Right lung (tissue), 10 donors: ENCODE data around the gene KRT38. TPM values are rescaled to one million over a fixed set of nuclear protein-coding genes. Genes with fewer than 3 reads are reported as not detected.

Experiments used
- DNase-seq, 2 donors: peaks; one replicate each; pipeline ENCODE4 v3.0.0-alpha.2; 2013
- long read RNA-seq, 8 donors: transcript quantifications; one replicate each; lab custom pipeline, GENCODE V29; 2026
- polyA plus RNA-seq, 5 donors: library from polyadenylated mRNA; unstranded; fragments of 120-200 nt; gene quantifications; one replicate each; pipeline versions ENCODE4 v1.2.1 to v1.2.3, GENCODE V29; 2013; ENCODE audit warnings: inconsistent platforms in 1 of 5, low replicate concordance in 1 of 5; ENCODE audit not compliant: insufficient read length in 5 of 5, insufficient read depth in 1 of 5

KRT38 gene
- not detected for polyA plus RNA-seq
- long read RNA-seq, donor 1, result 0 reads
- long read RNA-seq, donor 2, result 0 reads
- long read RNA-seq, donor 3, result 0 reads
- long read RNA-seq, donor 4, result 0 reads
- long read RNA-seq, donor 5, result 0 reads
- long read RNA-seq, donor 6, result 0 reads
- long read RNA-seq, donor 7, result 0 reads
- long read RNA-seq, donor 8, result 0 reads

GRCh38 chr17:41440531-41441033 is at the start of gene KRT38:
KRT38 (minus strand) TSS chr17:41440983; CDS start chr17:41440921, 62 bp downstream.
- DNase-seq, result no peak

GRCh38 chr17:41489531-41489930 is 48.7 kb upstream of the KRT38 start, which contains the start of gene KRT36:
KRT36 (minus strand) TSS chr17:41489910; CDS start chr17:41489864, 46 bp downstream.
- DNase-seq, result no peak

GRCh38 chr17:41486809-41487530 is 46.2 kb upstream of the KRT38 start:
- no peak for DNase-seq

- DNase-seq, result no peak
Observed at GRCh38 chr17:41486316-41486715, 45.5 kb upstream of the KRT38 start.

- no peak for DNase-seq
Observed at GRCh38 chr17:41484920-41485904, 44.4 kb upstream of the KRT38 start.

- no peak for DNase-seq
Observed at GRCh38 chr17:41483991-41484826, 43.4 kb upstream of the KRT38 start.

GRCh38 chr17:41483531-41483930 is 42.7 kb upstream of the KRT38 start:
- no peak for DNase-seq

- no peak for DNase-seq
Observed at GRCh38 chr17:41481036-41481435, 40.3 kb upstream of the KRT38 start, which contains the start of gene KRT35. KRT35 (minus strand) TSS chr17:41481151; CDS start chr17:41481097, 54 bp downstream.

GRCh38 chr17:41480581-41480980 is 39.8 kb upstream of the KRT38 start:
- DNase-seq, result no peak

GRCh38 chr17:41480136-41480535 is 39.4 kb upstream of the KRT38 start:
- DNase-seq, result no peak

- no peak for DNase-seq
Observed at GRCh38 chr17:41478237-41478636, 37.5 kb upstream of the KRT38 start.

- no peak for DNase-seq
Observed at GRCh38 chr17:41476866-41477815, 36.4 kb upstream of the KRT38 start.

- DNase-seq, result no peak
Observed at GRCh38 chr17:41475421-41475820, 34.6 kb upstream of the KRT38 start.

- no peak for DNase-seq
Observed at GRCh38 chr17:41474863-41475262, 34.1 kb upstream of the KRT38 start.

- DNase-seq, result no peak
Observed at GRCh38 chr17:41468346-41468745, 27.6 kb upstream of the KRT38 start.

- DNase-seq, result no peak
Observed at GRCh38 chr17:41467561-41467960, 26.8 kb upstream of the KRT38 start.

GRCh38 chr17:41466988-41467387 is 26.2 kb upstream of the KRT38 start, which contains the start of gene KRT32:
KRT32 (minus strand) TSS chr17:41467386; CDS start chr17:41467325, 61 bp downstream.
- DNase-seq, result no peak

- peak; percentile 27 to 30 for DNase-seq
Observed at GRCh38 chr17:41464682-41465081, 23.9 kb upstream of the KRT38 start.

- no peak for DNase-seq
Observed at GRCh38 chr17:41464173-41464572, 23.4 kb upstream of the KRT38 start.

- no peak for DNase-seq
Observed at GRCh38 chr17:41463746-41464145, 23.0 kb upstream of the KRT38 start.
